GM18505 (cell line): Measurements from ENCODE around the gene INO80B.
"Not testable (repeated sequence)": the region's sequence is repeated elsewhere in the genome, so short reads cannot be mapped to it uniquely, and the experiment has no call there.

Experiments used
- ATAC-seq: cut with Tn5 transposase; IDR thresholded peaks from one replicate; pipeline ENCODE4 v1.9.1; 2021; ENCODE audit not compliant: unreplicated experiment
- POLR2A ChIP-seq: IDR thresholded peaks from 4 replicates; pipeline ENCODE4 v1.6.1; 2011; ENCODE audit warnings: borderline replicate concordance; ENCODE audit not compliant: insufficient read depth, insufficient read length; ENCODE audit errors: extremely low read depth

INO80B gene

GRCh38 chr2:74448771-74449170, 6.1 kb upstream of the INO80B start:
- ATAC-seq: no peak
- no peak for TF ChIP-seq POLR2A

GRCh38 chr2:74450570-74451190, 4.2 kb upstream of the INO80B start:
- no peak for ATAC-seq
- TF ChIP-seq POLR2A: no peak

- TF ChIP-seq POLR2A: no peak
- no peak for ATAC-seq
Measured at GRCh38 chr2:74457129-74457548, 2.3 kb downstream of the INO80B start.

- peak; percentile 35 for ATAC-seq
Measured at GRCh38 chr2:74457549-74458131, 2.8 kb downstream of the INO80B start.

GRCh38 chr2:74458132-74458937, 3.4 kb downstream of the INO80B start, which contains the start of gene WBP1:
WBP1 (plus strand) TSS chr2:74458438; CDS start chr2:74458603, 165 bp downstream.
- no peak for TF ChIP-seq POLR2A
- ATAC-seq: peak; percentile 79

More at GRCh38 chr2:74457549-74458131, 2.8 kb downstream of the INO80B start:
- TF ChIP-seq POLR2A: peak; percentile 80

GRCh38 chr2:74458938-74459363, 4.1 kb downstream of the INO80B start:
- peak; percentile 12 for TF ChIP-seq POLR2A
- no peak for ATAC-seq

- ATAC-seq: not testable (repeated sequence)
- peak; percentile 9 for TF ChIP-seq POLR2A
Measured at GRCh38 chr2:74459503-74460118, 4.7 kb downstream of the INO80B start.

GRCh38 chr2:74460187-74460586, 5.3 kb downstream of the INO80B start:
- ATAC-seq: not testable (repeated sequence)

GRCh38 chr2:74461187-74462053, 6.5 kb downstream of the INO80B start:
- no peak for TF ChIP-seq POLR2A
- ATAC-seq: no peak

GRCh38 chr2:74462054-74462785, 7.3 kb downstream of the INO80B start:
- no peak for TF ChIP-seq POLR2A
- ATAC-seq: no peak

GRCh38 chr2:74462786-74463105, 7.9 kb downstream of the INO80B start:
- no peak for TF ChIP-seq POLR2A
- no peak for ATAC-seq

- ATAC-seq: no peak
- no peak for TF ChIP-seq POLR2A
Measured at GRCh38 chr2:74464406-74464805, 9.5 kb downstream of the INO80B start.
